Activated CD8-positive, alpha-beta memory T cell treated with anti-CD3 and anti-CD28 coated beads, Interleukin-2, amount 10 ng/mL, durations not matched to agents 7 days and 5 days (primary cell): ENCODE data around the gene CEP43. TPM values are rescaled to one million over a fixed set of nuclear protein-coding genes. Genes with fewer than 3 reads are reported as not detected.
A peak's percentile ranks its signal among the peaks of the same experiment; 100 is the strongest.

Source experiments
- ATAC-seq: fragments of 150-1000 bp; cut with Tn5 transposase; one replicate; pipeline ENCODE4 v1.10.0; 2021; ENCODE audit warnings: moderate library complexity
- CTCF ChIA-PET: fragments of 350-600 bp; sonication (Branson Sonifier 250); formaldehyde crosslinking; loops from one replicate; lab custom pipeline; 2021; ENCODE audit warnings: antibody characterized with exemption; lab: Charles Lee
- DNase-seq: peaks from one replicate; pipeline ENCODE4 v3.0.0-alpha.2; 2020
- H3K27ac Mint-ChIP-seq: one replicate; pipeline ENCODE4 v1.8.0; 2021; ENCODE audit warnings: mild to moderate bottlenecking, mixed read lengths
- H3K27me3 Mint-ChIP-seq: one replicate; pipeline ENCODE4 v1.8.0; 2021; ENCODE audit warnings: mixed read lengths
- H3K36me3 Mint-ChIP-seq: one replicate; pipeline ENCODE4 v1.8.0; 2021; ENCODE audit warnings: mild to moderate bottlenecking, mixed read lengths
- H3K4me1 Mint-ChIP-seq: one replicate; pipeline ENCODE4 v1.8.0; 2021; ENCODE audit warnings: mixed read lengths
- H3K4me3 Mint-ChIP-seq: one replicate; pipeline ENCODE4 v1.8.0; 2021; ENCODE audit warnings: mild to moderate bottlenecking, moderate library complexity, mixed read lengths
- H3K9me3 Mint-ChIP-seq: one replicate; pipeline ENCODE4 v1.8.0; 2022; ENCODE audit warnings: low read depth, mixed read lengths
- total RNA-seq, 2 experiments: library from RNA; stranded (reverse); gene quantifications; one replicate each; pipeline ENCODE4 v1.2.3, GENCODE V29; 2021

CEP43 gene
- total RNA-seq, 2 experiments from 2014 or later, result 28.2 to 35.6 TPM

GRCh38 chr6:167000759-167001158 is 1.6 kb downstream of the CEP43 start:
- peak overlapping the region; percentile 38 for H3K27ac Mint-ChIP-seq
- CTCF ChIA-PET, result interaction anchor here (1.0 to 1.8 kb wide), 3 partner anchors 11 to 121 kb away, joined by 3 to 9 read pairs (median 3); no protein-coding TSS in a partner anchor
- peak overlapping the region; percentile 88 for H3K4me3 Mint-ChIP-seq
- H3K9me3 Mint-ChIP-seq, result no peaks in the 10 kb centered on the region
- no peak for DNase-seq
- no peak for ATAC-seq
- no peaks in the 10 kb centered on the region for H3K27me3 Mint-ChIP-seq
- H3K4me1 Mint-ChIP-seq, result peaks cover 26% of the 10 kb centered on the region
- peaks cover 36% of the 10 kb centered on the region for H3K36me3 Mint-ChIP-seq

GRCh38 chr6:167005350-167006159 is 6.4 kb downstream of the CEP43 start:
- no peak overlapping the region for H3K4me3 Mint-ChIP-seq
- CTCF ChIA-PET, result interaction anchor here (1.1 kb wide), 1 partner anchor 17 kb away, joined by 3 read pairs; no protein-coding TSS in a partner anchor
- DNase-seq (no peak), ATAC-seq (no peak)
- H3K4me1 Mint-ChIP-seq, result peaks cover 20% of the 10 kb centered on the region
- H3K27ac Mint-ChIP-seq, result no peak overlapping the region
- no peaks in the 10 kb centered on the region for H3K9me3 Mint-ChIP-seq
- peaks cover 48% of the 10 kb centered on the region for H3K36me3 Mint-ChIP-seq
- H3K27me3 Mint-ChIP-seq, result no peaks in the 10 kb centered on the region

GRCh38 chr6:167007985-167008384 is 8.8 kb downstream of the CEP43 start:
- CTCF ChIA-PET, result interaction anchor here (0.9 kb wide), 1 partner anchor 8 kb away, joined by 3 read pairs; no protein-coding TSS in a partner anchor
- Mint-ChIP-seq H3K27me3 (no peaks in the 10 kb centered on the region), H3K36me3 (peaks cover 52% of the 10 kb centered on the region), H3K9me3 (no peaks in the 10 kb centered on the region), H3K4me1 (peaks cover 4% of the 10 kb centered on the region), H3K4me3 (no peak overlapping the region), H3K27ac (no peak overlapping the region)
- DNase-seq (no peak), ATAC-seq (no peak)

- no peak for DNase-seq
- CTCF ChIA-PET, result no interaction called here
- Mint-ChIP-seq H3K9me3 (no peaks in the 10 kb centered on the region), H3K27ac (no peak overlapping the region), H3K4me1 (peaks cover 4% of the 10 kb centered on the region), H3K27me3 (no peaks in the 10 kb centered on the region), H3K4me3 (no peak overlapping the region), H3K36me3 (peaks cover 41% of the 10 kb centered on the region)
- no peak for ATAC-seq
Measured at GRCh38 chr6:167013067-167013466, 13.9 kb downstream of the CEP43 start.

- Mint-ChIP-seq H3K27ac (no peak overlapping the region), H3K4me1 (peaks cover 2% of the 10 kb centered on the region), H3K9me3 (no peaks in the 10 kb centered on the region), H3K36me3 (peaks cover 39% of the 10 kb centered on the region), H3K27me3 (no peaks in the 10 kb centered on the region), H3K4me3 (no peak overlapping the region)
- CTCF ChIA-PET, result interaction anchor here (1.0 kb wide), 1 partner anchor 14 kb away, joined by 4 read pairs; no protein-coding TSS in a partner anchor
- ATAC-seq (no peak), DNase-seq (no peak)
Measured at GRCh38 chr6:167013946-167014345, 14.7 kb downstream of the CEP43 start.

GRCh38 chr6:167015302-167015701 is 16.1 kb downstream of the CEP43 start:
- ATAC-seq, result no peak
- Mint-ChIP-seq H3K27me3 (no peaks in the 10 kb centered on the region), H3K4me1 (no peaks in the 10 kb centered on the region), H3K27ac (no peak overlapping the region), H3K4me3 (no peak overlapping the region), H3K36me3 (peaks cover 40% of the 10 kb centered on the region), H3K9me3 (no peaks in the 10 kb centered on the region)
- CTCF ChIA-PET, result interaction anchor here (0.9 to 1.0 kb wide), 2 partner anchors 15 to 25 kb away, joined by 3 to 4 read pairs; no protein-coding TSS in a partner anchor
- no peak for DNase-seq

- DNase-seq (no peak), ATAC-seq (no peak)
- no peaks in the 10 kb centered on the region for H3K9me3 Mint-ChIP-seq
- CTCF ChIA-PET, result no interaction called here
- peaks cover 27% of the 10 kb centered on the region for H3K36me3 Mint-ChIP-seq
- no peaks in the 10 kb centered on the region for H3K4me1 Mint-ChIP-seq
- H3K27ac Mint-ChIP-seq, result no peak overlapping the region
- H3K4me3 Mint-ChIP-seq, result no peak overlapping the region
- no peaks in the 10 kb centered on the region for H3K27me3 Mint-ChIP-seq
Measured at GRCh38 chr6:167020206-167020605, 21.0 kb downstream of the CEP43 start.

GRCh38 chr6:167027308-167027707 is 28.1 kb downstream of the CEP43 start:
- Mint-ChIP-seq H3K9me3 (no peaks in the 10 kb centered on the region), H3K4me3 (no peak overlapping the region), H3K4me1 (peaks cover 12% of the 10 kb centered on the region), H3K36me3 (peaks cover 46% of the 10 kb centered on the region), H3K27ac (no peak overlapping the region), H3K27me3 (no peaks in the 10 kb centered on the region)
- no peak for ATAC-seq
- DNase-seq, result no peak
- CTCF ChIA-PET, result no interaction called here

GRCh38 chr6:167027772-167028171 is 28.6 kb downstream of the CEP43 start:
- Mint-ChIP-seq H3K36me3 (peaks cover 45% of the 10 kb centered on the region), H3K4me1 (peaks cover 12% of the 10 kb centered on the region), H3K27me3 (no peaks in the 10 kb centered on the region)

GRCh38 chr6:167030222-167031072 is 31.2 kb downstream of the CEP43 start:
- DNase-seq, result no peak
- Mint-ChIP-seq H3K4me3 (no peak overlapping the region), H3K27ac (no peak overlapping the region), H3K9me3 (no peaks in the 10 kb centered on the region), H3K36me3 (peaks cover 58% of the 10 kb centered on the region), H3K27me3 (no peaks in the 10 kb centered on the region), H3K4me1 (peaks cover 12% of the 10 kb centered on the region)
- CTCF ChIA-PET, result no interaction called here
- no peak for ATAC-seq

More at GRCh38 chr6:167027772-167028171, 28.6 kb downstream of the CEP43 start:
- DNase-seq (no peak), ATAC-seq (no peak)
- Mint-ChIP-seq H3K4me3 (no peak overlapping the region), H3K27ac (no peak overlapping the region), H3K9me3 (no peaks in the 10 kb centered on the region)
- CTCF ChIA-PET, result no interaction called here

- ATAC-seq (peak; percentile 36), DNase-seq (no peak)
- H3K27me3 Mint-ChIP-seq, result no peaks in the 10 kb centered on the region
- no peak overlapping the region for H3K4me3 Mint-ChIP-seq
- peaks cover 61% of the 10 kb centered on the region for H3K36me3 Mint-ChIP-seq
- H3K9me3 Mint-ChIP-seq, result no peaks in the 10 kb centered on the region
- peaks cover 13% of the 10 kb centered on the region for H3K4me1 Mint-ChIP-seq
- no peak overlapping the region for H3K27ac Mint-ChIP-seq
- CTCF ChIA-PET, result no interaction called here
Measured at GRCh38 chr6:167031082-167031709, 32.0 kb downstream of the CEP43 start.

GRCh38 chr6:167034056-167034455 is 34.9 kb downstream of the CEP43 start:
- H3K4me3 Mint-ChIP-seq, result no peak overlapping the region
- ATAC-seq, result no peak
- peaks cover 52% of the 10 kb centered on the region for H3K36me3 Mint-ChIP-seq
- CTCF ChIA-PET, result no interaction called here
- H3K27ac Mint-ChIP-seq, result no peak overlapping the region
- H3K27me3 Mint-ChIP-seq, result no peaks in the 10 kb centered on the region
- DNase-seq, result no peak
- H3K9me3 Mint-ChIP-seq, result no peaks in the 10 kb centered on the region
- peaks cover 26% of the 10 kb centered on the region for H3K4me1 Mint-ChIP-seq

GRCh38 chr6:167037762-167038161 is 38.6 kb downstream of the CEP43 start:
- no peak overlapping the region for H3K4me3 Mint-ChIP-seq
- peaks cover 29% of the 10 kb centered on the region for H3K4me1 Mint-ChIP-seq
- CTCF ChIA-PET, result no interaction called here
- no peak overlapping the region for H3K27ac Mint-ChIP-seq
- no peak for ATAC-seq
- peaks cover 50% of the 10 kb centered on the region for H3K36me3 Mint-ChIP-seq
- no peaks in the 10 kb centered on the region for H3K9me3 Mint-ChIP-seq
- no peak for DNase-seq
- H3K27me3 Mint-ChIP-seq, result no peaks in the 10 kb centered on the region
